K562 (cell line): ENCODE data around the gene C22orf39. TPM values are rescaled to one million over a fixed set of nuclear protein-coding genes. Genes with fewer than 3 reads are reported as not detected.
A peak's percentile ranks its signal among the peaks of the same experiment; 100 is the strongest.

Source experiments
- ERF ChIP-seq: fragments of 450-650 bp; formaldehyde crosslinking; IDR thresholded peaks from 2 replicates; pipeline ENCODE4 v1.4.0; 2020; ENCODE audit warnings: mild to moderate bottlenecking, mixed read lengths
- NR2C2 ChIP-seq, 2 experiments: fragments of 200-800 bp in 1 of 2; sonication (Bioruptor generic) in 1 of 2; sonication (generic) in 1 of 2; formaldehyde crosslinking in 1 of 2; IDR thresholded peaks; 2 replicates each; pipeline versions ENCODE4 v1.6.1 to v1.8.0; 2016 to 2022; ENCODE audit warnings: mild to moderate bottlenecking in 1 of 2, missing compliant biosample characterization in 1 of 2, missing genetic modification characterization in 1 of 2, missing genetic modification reagents in 1 of 2
- PML ChIP-seq: IDR thresholded peaks from 2 replicates; pipeline ENCODE4 v1.6.1; 2012; ENCODE audit warnings: low read length, inconsistent platforms
- THAP12 ChIP-seq: fragments of 250-450 bp; sonication (Bioruptor Pico); IDR thresholded peaks from 2 replicates; pipeline ENCODE4 v1.9.0; 2021; ENCODE audit warnings: mild to moderate bottlenecking, inconsistent platforms
- ZNF134 ChIP-seq: fragments of 250-450 bp; sonication (Bioruptor Pico); conservative IDR thresholded peaks from 2 replicates; pipeline ENCODE4 v1.4.0; 2020
- ZNF212 ChIP-seq: fragments of 450-650 bp; formaldehyde crosslinking; IDR thresholded peaks from 2 replicates; pipeline ENCODE4 v1.4.0; 2020; ENCODE audit warnings: mild to moderate bottlenecking
- polyA plus RNA-seq, 8 experiments: library from polyadenylated mRNA; depleted of rRNA in 4 of 8; stranded (reverse) in 5 of 8; unstranded in 3 of 8; fragments of >200 nt; fragmentation: Nextera tagmentation in 2 of 8; fragmentation: Illumina TruSeq in 1 of 8; extraction: Ambion mirVana in 2 of 8; extraction: Trizol in 1 of 8; gene quantifications; 2 replicates each; pipeline versions ENCODE4 v1.2.1 to v1.2.3, GENCODE V29; 2011 to 2014; ENCODE audit warnings: inconsistent platforms in 1 of 8, missing spikeins in 1 of 8
- total RNA-seq, 7 experiments: library from RNA; depleted of rRNA in 6 of 7; stranded (reverse); fragments of >200 nt in 6 of 7; fragmentation: Illumina TruSeq in 2 of 7; extraction: Trizol in 2 of 7; gene quantifications; 2 replicates each; pipeline versions ENCODE4 v1.2.1 to v1.2.3, GENCODE V29; 2011 to 2021; ENCODE audit warnings: low replicate concordance in 1 of 7
- TF ChIP-seq, protein P1 (sequence below): sonication (generic); formaldehyde crosslinking; IDR thresholded peaks from 2 replicates; pipeline ENCODE4 v1.9.0; 2022; ENCODE audit warnings: mild to moderate bottlenecking, missing genetic modification reagents
- TF ChIP-seq, protein P2 (sequence below), 2 experiments: IDR thresholded peaks; 2 replicates each; pipeline ENCODE4 v1.6.1; 2011; ENCODE audit warnings: borderline replicate concordance in 1 of 2, control low read depth in 1 of 2, low read depth in 1 of 2, low read length in 1 of 2, mild to moderate bottlenecking in 1 of 2, mixed read lengths in 1 of 2, moderate library complexity in 1 of 2; ENCODE audit not compliant: insufficient read depth in 1 of 2, insufficient read length in 1 of 2, poor library complexity in 1 of 2, severe bottlenecking in 1 of 2; ENCODE audit errors: extremely low read depth in 1 of 2
- TF ChIP-seq, protein P3 (sequence below), 2 experiments: fragments of 450-650 bp; formaldehyde crosslinking in 1 of 2; IDR thresholded peaks; 2 replicates each; pipeline versions ENCODE4 v1.4.0 to v1.6.1; 2014 to 2020; ENCODE audit warnings: mild to moderate bottlenecking in 2 of 2, borderline replicate concordance in 1 of 2, low read depth in 1 of 2
- TF ChIP-seq, protein P4 (sequence below): fragments of 450-650 bp; IDR thresholded peaks from 2 replicates; pipeline ENCODE4 v1.6.1; 2014; ENCODE audit warnings: low read depth, mild to moderate bottlenecking, moderate library complexity, borderline replicate concordance

Gene C22orf39
- total and polyA plus RNA-seq, 9 of the 15 experiments (the other 6 are each of a cell fraction or from before 2014, with no cell fraction given): 20.4 to 139 (median 66.8) TPM

DNA sequence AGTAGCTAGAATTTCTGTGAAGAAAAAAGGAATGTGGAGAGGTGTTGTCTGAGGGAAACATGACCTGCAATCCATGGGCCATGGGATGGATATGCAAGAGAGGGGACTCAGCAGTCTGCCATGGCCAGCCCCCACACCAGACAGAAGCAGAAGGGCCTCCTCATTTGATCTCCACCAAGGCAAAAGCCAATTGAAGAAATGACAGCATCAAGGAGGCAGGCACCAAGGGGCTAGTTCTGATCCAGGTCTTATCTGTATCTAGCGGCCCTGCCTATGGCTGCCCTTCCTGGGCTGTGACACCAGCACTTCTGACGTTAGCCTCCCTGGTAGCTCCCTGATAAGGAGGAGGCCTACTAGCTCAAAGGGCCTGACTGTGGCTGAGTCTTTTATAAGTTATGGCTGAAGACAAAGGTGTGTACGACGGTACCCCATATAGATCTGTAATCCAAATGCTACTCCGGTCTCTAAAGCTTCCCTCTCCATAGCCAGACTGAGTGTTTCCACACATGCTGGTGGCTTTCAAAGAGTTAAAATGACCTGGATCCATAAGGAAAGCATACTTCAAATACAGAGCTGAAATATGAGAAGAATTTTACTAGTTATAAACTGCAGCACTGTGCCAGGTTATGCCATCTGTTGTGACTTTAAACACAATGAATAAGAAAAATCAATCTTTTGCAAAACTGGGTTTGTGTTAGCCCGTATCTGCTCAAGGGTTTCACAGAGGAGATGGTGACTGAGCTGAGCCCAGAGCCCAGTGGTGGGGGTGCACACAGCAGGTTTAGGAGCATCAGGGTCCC lies 50.4 kb downstream of the C22orf39 start (continued):
- TF ChIP-seq PML (peak; percentile 94), NR2C2 (CRISPR knock-in tag; IDR thresholded peaks at IDR 0.05) (peak; percentile 43; the same call in 1 of the 2 replicates), NR2C2 (tag; IDR thresholded peaks at IDR 0.05) (no peak), THAP12 (peak; percentile 27; the same call in 1 of the 2 replicates), ZNF212 (CRISPR knock-in tag) (no peak), ERF (CRISPR knock-in tag) (0 out of 2 replicates have a peak, but pooled peaks have one; percentile 6), ZNF134 (CRISPR knock-in tag) (peak; percentile 67; the same call in 1 of the 2 replicates)
- TF ChIP-seq, protein P1, sequence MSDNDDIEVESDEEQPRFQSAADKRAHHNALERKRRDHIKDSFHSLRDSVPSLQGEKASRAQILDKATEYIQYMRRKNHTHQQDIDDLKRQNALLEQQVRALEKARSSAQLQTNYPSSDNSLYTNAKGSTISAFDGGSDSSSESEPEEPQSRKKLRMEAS (CRISPR knock-in tag): no peak
- TF ChIP-seq, protein P2, sequence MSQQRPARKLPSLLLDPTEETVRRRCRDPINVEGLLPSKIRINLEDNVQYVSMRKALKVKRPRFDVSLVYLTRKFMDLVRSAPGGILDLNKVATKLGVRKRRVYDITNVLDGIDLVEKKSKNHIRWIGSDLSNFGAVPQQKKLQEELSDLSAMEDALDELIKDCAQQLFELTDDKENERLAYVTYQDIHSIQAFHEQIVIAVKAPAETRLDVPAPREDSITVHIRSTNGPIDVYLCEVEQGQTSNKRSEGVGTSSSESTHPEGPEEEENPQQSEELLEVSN (IDR thresholded peaks at IDR 0.05; ENCODE audit: borderline replicate concordance in 1 of 2, extremely low read depth in 1 of 2, insufficient read depth in 1 of 2, insufficient read length in 1 of 2, low read depth in 1 of 2, low read length in 1 of 2, poor library complexity in 1 of 2, severe bottlenecking in 1 of 2): peak in 1 of 2 experiments; percentile 60
- TF ChIP-seq, protein P3, sequence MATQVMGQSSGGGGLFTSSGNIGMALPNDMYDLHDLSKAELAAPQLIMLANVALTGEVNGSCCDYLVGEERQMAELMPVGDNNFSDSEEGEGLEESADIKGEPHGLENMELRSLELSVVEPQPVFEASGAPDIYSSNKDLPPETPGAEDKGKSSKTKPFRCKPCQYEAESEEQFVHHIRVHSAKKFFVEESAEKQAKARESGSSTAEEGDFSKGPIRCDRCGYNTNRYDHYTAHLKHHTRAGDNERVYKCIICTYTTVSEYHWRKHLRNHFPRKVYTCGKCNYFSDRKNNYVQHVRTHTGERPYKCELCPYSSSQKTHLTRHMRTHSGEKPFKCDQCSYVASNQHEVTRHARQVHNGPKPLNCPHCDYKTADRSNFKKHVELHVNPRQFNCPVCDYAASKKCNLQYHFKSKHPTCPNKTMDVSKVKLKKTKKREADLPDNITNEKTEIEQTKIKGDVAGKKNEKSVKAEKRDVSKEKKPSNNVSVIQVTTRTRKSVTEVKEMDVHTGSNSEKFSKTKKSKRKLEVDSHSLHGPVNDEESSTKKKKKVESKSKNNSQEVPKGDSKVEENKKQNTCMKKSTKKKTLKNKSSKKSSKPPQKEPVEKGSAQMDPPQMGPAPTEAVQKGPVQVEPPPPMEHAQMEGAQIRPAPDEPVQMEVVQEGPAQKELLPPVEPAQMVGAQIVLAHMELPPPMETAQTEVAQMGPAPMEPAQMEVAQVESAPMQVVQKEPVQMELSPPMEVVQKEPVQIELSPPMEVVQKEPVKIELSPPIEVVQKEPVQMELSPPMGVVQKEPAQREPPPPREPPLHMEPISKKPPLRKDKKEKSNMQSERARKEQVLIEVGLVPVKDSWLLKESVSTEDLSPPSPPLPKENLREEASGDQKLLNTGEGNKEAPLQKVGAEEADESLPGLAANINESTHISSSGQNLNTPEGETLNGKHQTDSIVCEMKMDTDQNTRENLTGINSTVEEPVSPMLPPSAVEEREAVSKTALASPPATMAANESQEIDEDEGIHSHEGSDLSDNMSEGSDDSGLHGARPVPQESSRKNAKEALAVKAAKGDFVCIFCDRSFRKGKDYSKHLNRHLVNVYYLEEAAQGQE (IDR thresholded peaks at IDR 0.05; ENCODE audit: borderline replicate concordance): peak; percentile 62; the same call in 1 of the 2 replicates
- TF ChIP-seq, protein P3 (CRISPR knock-in tag; IDR thresholded peaks at IDR 0.05; ENCODE audit: low read depth): peak; percentile 23; the same call in 1 of the 2 replicates
- TF ChIP-seq, protein P4, sequence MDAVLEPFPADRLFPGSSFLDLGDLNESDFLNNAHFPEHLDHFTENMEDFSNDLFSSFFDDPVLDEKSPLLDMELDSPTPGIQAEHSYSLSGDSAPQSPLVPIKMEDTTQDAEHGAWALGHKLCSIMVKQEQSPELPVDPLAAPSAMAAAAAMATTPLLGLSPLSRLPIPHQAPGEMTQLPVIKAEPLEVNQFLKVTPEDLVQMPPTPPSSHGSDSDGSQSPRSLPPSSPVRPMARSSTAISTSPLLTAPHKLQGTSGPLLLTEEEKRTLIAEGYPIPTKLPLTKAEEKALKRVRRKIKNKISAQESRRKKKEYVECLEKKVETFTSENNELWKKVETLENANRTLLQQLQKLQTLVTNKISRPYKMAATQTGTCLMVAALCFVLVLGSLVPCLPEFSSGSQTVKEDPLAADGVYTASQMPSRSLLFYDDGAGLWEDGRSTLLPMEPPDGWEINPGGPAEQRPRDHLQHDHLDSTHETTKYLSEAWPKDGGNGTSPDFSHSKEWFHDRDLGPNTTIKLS: peak; percentile 71; the same call in 1 of the 2 replicates
